ENCODE measurements around the gene GUCA1A. TPM values are rescaled to one million over a fixed set of nuclear protein-coding genes. Genes with fewer than 3 reads are reported as not detected.

Gene GUCA1A
- 0.04 TPM for total RNA-seq
- polyA plus RNA-seq (ENCODE audit: insufficient read depth in 1 of 8, insufficient read length in 8 of 8, low replicate concordance in 1 of 8): under 1 TPM in 3 of 8 donors, not detected in 5; 0.06 to 0.16 (median 0.12) TPM
- long read RNA-seq, donor 1: 0 reads
- long read RNA-seq, donor 2: 0 reads
- long read RNA-seq, donor 3: 0 reads
- long read RNA-seq, donor 4: 0 reads
- long read RNA-seq, donor 5: 0 reads
- long read RNA-seq, donor 6: 0 reads
- long read RNA-seq, donor 7: 0 reads
- long read RNA-seq, donor 8: 0 reads
- long read RNA-seq, donor 9: 0 reads
- long read RNA-seq, donor 10: 0 reads
- long read RNA-seq, donor 11: 0 reads

GRCh38 chr6:42173101-42173500, at the start of gene GUCA1A:
Gene GUCA1A, plus strand, starts transcription at chr6:42173364. Its CDS starts 250 bp downstream, at chr6:42173614.
- no peak within 1 kb of the TSS for H3K27ac ChIP-seq (ENCODE audit: low read length)
- peaks cover 5% of the 10 kb centered on the region for H3K27me3 ChIP-seq (ENCODE audit: control insufficient read depth, insufficient read depth, low read length)
- no peak within 1 kb of the TSS for H3K4me3 ChIP-seq (ENCODE audit: low read length)
- H3K4me1 ChIP-seq (ENCODE audit: control insufficient read depth, insufficient read depth, low read length): peaks cover 4% of the 10 kb centered on the region
- WGBS (ENCODE audit: insufficient coverage): 88% methylated on average over 1 of the region's 2 CpGs
- no peak for DNase-seq
- H3K36me3 ChIP-seq (ENCODE audit: control insufficient read depth, insufficient read depth, low read length): no peaks in the 10 kb centered on the region
- no peaks in the 10 kb centered on the region for H3K9me3 ChIP-seq (replicated peaks; ENCODE audit: control insufficient read depth, low read depth, low read length)

GRCh38 chr6:42123379-42124103, 49.6 kb upstream of the GUCA1A start:
- H3K27ac ChIP-seq (ENCODE audit: low read length): peak overlapping the region; percentile 13
- WGBS (ENCODE audit: insufficient coverage): 24% methylated on average over 3 of the region's 11 CpGs
- DNase-seq: peak; percentile 44

DNA sequence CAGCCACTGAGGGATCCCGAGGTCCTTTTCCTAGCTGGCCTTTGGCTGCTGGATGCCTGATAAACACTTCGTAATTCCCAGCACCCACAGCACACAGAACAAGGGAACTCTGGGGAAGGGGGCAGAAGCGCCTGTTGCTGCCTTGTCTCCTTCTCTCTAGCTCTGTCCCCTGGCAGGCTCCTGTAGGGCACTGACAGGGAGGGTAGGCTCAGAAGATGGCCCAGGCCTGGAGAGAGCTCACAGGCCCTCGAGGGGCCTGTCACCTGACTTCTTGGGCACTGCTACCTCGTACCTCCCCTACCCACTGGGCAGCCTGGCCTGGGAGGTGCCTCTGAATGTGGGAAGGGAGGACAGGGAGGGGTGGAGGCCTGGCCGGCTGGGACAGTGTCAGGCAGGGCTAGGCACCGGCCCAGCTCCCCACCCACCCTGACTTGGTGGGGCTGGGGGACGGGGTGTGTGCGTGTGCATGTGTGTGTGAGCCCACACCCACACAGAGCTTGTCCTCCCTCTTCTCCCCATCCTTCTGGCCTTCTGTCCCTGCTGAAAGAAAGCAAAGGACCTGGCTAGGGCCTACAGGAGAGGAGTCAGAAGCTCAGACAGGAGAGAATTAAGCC, 48.8 kb upstream of the GUCA1A start:
- H3K9me3 ChIP-seq (replicated peaks; ENCODE audit: control insufficient read depth, low read depth, low read length): no peaks in the 10 kb centered on the region
- DNase-seq: peak; percentile 20
- no peaks in the 10 kb centered on the region for H3K27me3 ChIP-seq (ENCODE audit: control insufficient read depth, insufficient read depth, low read length)
- WGBS (ENCODE audit: insufficient coverage): no CpG with 5 or more reads among the region's 9 CpGs
- no peak overlapping the region for H3K27ac ChIP-seq (ENCODE audit: low read length)
- H3K4me3 ChIP-seq (ENCODE audit: low read length): no peak overlapping the region
- no peaks in the 10 kb centered on the region for H3K36me3 ChIP-seq (ENCODE audit: control insufficient read depth, insufficient read depth, low read length)
- peaks cover 9% of the 10 kb centered on the region for H3K4me1 ChIP-seq (ENCODE audit: control insufficient read depth, insufficient read depth, low read length)

More at GRCh38 chr6:42123379-42124103, 49.6 kb upstream of the GUCA1A start:
- Histone ChIP-seq H3K4me3 (ENCODE audit: low read length) (no peak overlapping the region), H3K9me3 (replicated peaks; ENCODE audit: control insufficient read depth, low read depth, low read length) (no peaks in the 10 kb centered on the region), H3K27me3 (ENCODE audit: control insufficient read depth, insufficient read depth, low read length) (no peaks in the 10 kb centered on the region), H3K4me1 (ENCODE audit: control insufficient read depth, insufficient read depth, low read length) (peaks cover 8% of the 10 kb centered on the region), H3K36me3 (ENCODE audit: control insufficient read depth, insufficient read depth, low read length) (no peaks in the 10 kb centered on the region)

GRCh38 chr6:42125231-42125630, 47.9 kb upstream of the GUCA1A start:
- Histone ChIP-seq H3K4me1 (ENCODE audit: control insufficient read depth, insufficient read depth, low read length) (peaks cover 9% of the 10 kb centered on the region), H3K36me3 (ENCODE audit: control insufficient read depth, insufficient read depth, low read length) (no peaks in the 10 kb centered on the region), H3K9me3 (replicated peaks; ENCODE audit: control insufficient read depth, low read depth, low read length) (no peaks in the 10 kb centered on the region), H3K4me3 (ENCODE audit: low read length) (no peak overlapping the region), H3K27me3 (ENCODE audit: control insufficient read depth, insufficient read depth, low read length) (peaks cover 3% of the 10 kb centered on the region), H3K27ac (ENCODE audit: low read length) (no peak overlapping the region)
- no peak for DNase-seq
- WGBS (ENCODE audit: insufficient coverage): 84% methylated on average over 9 of the region's 14 CpGs

GRCh38 chr6:42125663-42126062, 47.5 kb upstream of the GUCA1A start:
- WGBS (ENCODE audit: insufficient coverage): no CpG with 5 or more reads among the region's 3 CpGs
- H3K27ac ChIP-seq (ENCODE audit: low read length): no peak overlapping the region
- no peaks in the 10 kb centered on the region for H3K9me3 ChIP-seq (replicated peaks; ENCODE audit: control insufficient read depth, low read depth, low read length)
- H3K27me3 ChIP-seq (ENCODE audit: control insufficient read depth, insufficient read depth, low read length): peaks cover 4% of the 10 kb centered on the region
- H3K4me1 ChIP-seq (ENCODE audit: control insufficient read depth, insufficient read depth, low read length): peaks cover 9% of the 10 kb centered on the region
- H3K4me3 ChIP-seq (ENCODE audit: low read length): no peak overlapping the region
- H3K36me3 ChIP-seq (ENCODE audit: control insufficient read depth, insufficient read depth, low read length): no peaks in the 10 kb centered on the region
- DNase-seq: no peak

GRCh38 chr6:42128460-42129359, 44.5 kb upstream of the GUCA1A start:
- 76% methylated on average over 15 of the region's 25 CpGs for WGBS (ENCODE audit: insufficient coverage)
- Histone ChIP-seq H3K4me3 (ENCODE audit: low read length) (no peak overlapping the region), H3K36me3 (ENCODE audit: control insufficient read depth, insufficient read depth, low read length) (no peaks in the 10 kb centered on the region), H3K4me1 (ENCODE audit: control insufficient read depth, insufficient read depth, low read length) (peaks cover 6% of the 10 kb centered on the region), H3K27ac (ENCODE audit: low read length) (no peak overlapping the region), H3K9me3 (replicated peaks; ENCODE audit: control insufficient read depth, low read depth, low read length) (no peaks in the 10 kb centered on the region), H3K27me3 (ENCODE audit: control insufficient read depth, insufficient read depth, low read length) (peaks cover 4% of the 10 kb centered on the region)
- no peak for DNase-seq

DNA sequence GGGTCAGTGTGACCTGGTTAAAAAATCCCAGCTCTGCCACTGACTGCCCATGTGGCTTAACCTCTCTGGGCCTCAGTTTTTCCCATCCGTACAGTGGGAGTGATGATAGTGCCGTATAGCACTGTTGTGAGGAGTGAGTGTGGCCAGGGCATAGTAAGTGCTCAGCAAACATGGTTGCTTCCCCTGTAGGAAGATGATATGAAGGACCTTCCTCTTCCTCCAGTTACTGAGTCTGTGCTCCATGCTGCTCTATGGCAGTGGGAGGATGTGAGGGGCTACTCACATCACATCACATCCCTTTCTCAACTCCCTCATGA, 43.8 kb upstream of the GUCA1A start:
- no peak for DNase-seq
- Histone ChIP-seq H3K4me1 (ENCODE audit: control insufficient read depth, insufficient read depth, low read length) (peaks cover 3% of the 10 kb centered on the region), H3K27ac (ENCODE audit: low read length) (no peak overlapping the region), H3K4me3 (ENCODE audit: low read length) (no peak overlapping the region), H3K9me3 (replicated peaks; ENCODE audit: control insufficient read depth, low read depth, low read length) (no peaks in the 10 kb centered on the region), H3K27me3 (ENCODE audit: control insufficient read depth, insufficient read depth, low read length) (peaks cover 4% of the 10 kb centered on the region), H3K36me3 (ENCODE audit: control insufficient read depth, insufficient read depth, low read length) (no peaks in the 10 kb centered on the region)
- no CpG with 5 or more reads among the region's 2 CpGs for WGBS (ENCODE audit: insufficient coverage)

DNA sequence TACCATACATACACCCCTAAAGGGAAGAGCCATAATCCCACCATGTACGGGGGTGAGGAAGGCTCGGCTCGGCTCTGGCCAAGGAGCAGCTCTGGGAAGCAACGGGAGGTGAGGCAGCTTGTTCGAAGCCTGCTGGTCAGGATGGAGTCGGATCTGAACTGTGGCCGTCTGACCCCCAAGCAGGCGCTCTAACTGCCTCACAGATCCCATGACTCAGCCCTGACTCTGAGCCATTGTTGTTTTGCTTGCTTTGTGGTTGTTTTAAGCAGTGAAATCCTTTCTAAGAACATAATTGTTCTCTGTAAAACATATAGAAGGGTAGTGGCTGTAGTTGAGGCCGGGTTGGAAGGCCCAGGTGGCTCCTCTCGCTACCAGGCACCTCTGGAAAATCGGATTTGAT, 41.6 kb upstream of the GUCA1A start:
- Histone ChIP-seq H3K27ac (ENCODE audit: low read length) (no peak overlapping the region), H3K9me3 (replicated peaks; ENCODE audit: control insufficient read depth, low read depth, low read length) (no peaks in the 10 kb centered on the region), H3K4me3 (ENCODE audit: low read length) (no peak overlapping the region), H3K27me3 (ENCODE audit: control insufficient read depth, insufficient read depth, low read length) (peaks cover 4% of the 10 kb centered on the region), H3K36me3 (ENCODE audit: control insufficient read depth, insufficient read depth, low read length) (no peaks in the 10 kb centered on the region), H3K4me1 (ENCODE audit: control insufficient read depth, insufficient read depth, low read length) (peaks cover 3% of the 10 kb centered on the region)
- 83% methylated on average over 8 of the region's 11 CpGs for WGBS (ENCODE audit: insufficient coverage)
- DNase-seq: no peak

DNA sequence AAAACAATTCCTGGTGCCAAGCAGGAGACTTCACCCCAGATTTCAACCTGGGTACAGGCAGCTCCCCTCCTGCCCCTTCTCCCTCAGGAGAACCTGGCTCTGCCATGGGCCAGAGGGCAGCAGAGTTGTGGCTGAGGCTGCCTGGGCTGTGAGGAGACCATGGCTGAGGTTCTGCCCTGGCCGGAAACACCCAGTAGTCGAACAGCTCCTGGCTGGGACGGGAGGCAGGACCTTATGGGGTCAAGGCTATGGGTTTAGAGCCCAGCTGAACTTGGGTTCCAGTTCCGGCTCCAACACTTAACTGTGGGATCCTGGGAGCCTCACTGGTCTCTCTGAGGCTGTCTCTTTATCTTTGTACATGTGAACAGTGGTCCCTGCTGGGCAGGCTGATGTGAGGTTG, 39.2 kb upstream of the GUCA1A start:
- 84% methylated on average over 4 of the region's 4 CpGs for WGBS (ENCODE audit: insufficient coverage)

More for the DNA sequence above, 39.2 kb upstream of the GUCA1A start:
- DNase-seq: no peak
- H3K4me1 ChIP-seq (ENCODE audit: control insufficient read depth, insufficient read depth, low read length): peaks cover 5% of the 10 kb centered on the region
- no peaks in the 10 kb centered on the region for H3K36me3 ChIP-seq (ENCODE audit: control insufficient read depth, insufficient read depth, low read length)
- no peak overlapping the region for H3K4me3 ChIP-seq (ENCODE audit: low read length)
- H3K9me3 ChIP-seq (replicated peaks; ENCODE audit: control insufficient read depth, low read depth, low read length): no peaks in the 10 kb centered on the region
- H3K27me3 ChIP-seq (ENCODE audit: control insufficient read depth, insufficient read depth, low read length): peaks cover 4% of the 10 kb centered on the region
- H3K27ac ChIP-seq (ENCODE audit: low read length): no peak overlapping the region

All from muscle of leg (tissue), 16 donors.